NCI-H2227 treated with DMSO at 0.1 percent for 48 hours (cell line): ENCODE data around the gene LSM12.
A peak's percentile ranks its signal among the peaks of the same experiment; 100 is the strongest.
"Not testable (repeated sequence)": the region's sequence is repeated elsewhere in the genome, so short reads cannot be mapped to it uniquely, and the experiment has no call there.

Source experiments
- DNase-seq: peaks from one replicate; lab custom pipeline; 2025; lab: John Stamatoyannopoulos, UW

LSM12 gene

DNA sequence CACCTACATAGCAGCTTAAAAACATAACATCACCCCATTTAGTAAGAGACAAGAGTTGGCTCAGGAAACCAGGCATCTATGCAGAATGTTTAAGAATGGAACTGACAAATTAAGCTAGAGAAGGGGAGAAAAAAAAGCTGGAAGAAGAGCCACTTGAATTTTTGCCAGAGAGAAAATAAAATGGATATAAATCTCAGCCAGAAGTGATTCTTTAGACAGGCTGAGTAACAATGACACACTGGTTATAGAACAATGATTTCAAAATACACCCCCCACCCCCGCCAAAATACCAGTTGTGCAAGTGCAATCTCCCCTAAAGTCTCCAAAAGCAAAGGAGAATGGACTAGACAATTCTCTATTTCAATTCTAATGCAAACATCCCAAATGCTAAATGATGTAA, 22.4 kb downstream of the LSM12 start:
- DNase-seq = no peak

DNA sequence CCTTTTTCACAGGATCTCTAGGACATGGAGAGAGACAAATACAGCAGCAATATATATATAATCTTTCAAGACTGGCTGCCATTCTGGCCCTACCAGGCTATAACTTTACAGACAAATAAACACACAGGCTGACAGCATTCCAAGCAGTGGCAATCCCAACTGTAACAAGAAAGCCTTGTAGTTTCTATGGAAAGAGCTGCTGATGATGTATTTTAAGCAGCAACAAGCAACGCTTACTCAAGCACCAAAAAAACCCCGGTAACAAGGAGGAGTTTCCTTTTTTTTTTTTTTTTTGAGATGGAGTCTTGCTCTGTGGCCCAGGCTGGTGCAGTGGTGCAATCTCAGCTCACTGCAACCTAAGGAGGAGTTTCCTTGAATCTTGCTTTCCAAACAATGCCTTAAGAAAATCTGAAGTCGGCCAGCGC, 23.2 kb downstream of the LSM12 start:
- DNase-seq = no peak

- DNase-seq = no peak
Observed at GRCh38 chr17:44039829-44040635, 26.4 kb downstream of the LSM12 start.

GRCh38 chr17:44038604-44039011, 27.9 kb downstream of the LSM12 start:
- DNase-seq = peak; percentile 77

DNA sequence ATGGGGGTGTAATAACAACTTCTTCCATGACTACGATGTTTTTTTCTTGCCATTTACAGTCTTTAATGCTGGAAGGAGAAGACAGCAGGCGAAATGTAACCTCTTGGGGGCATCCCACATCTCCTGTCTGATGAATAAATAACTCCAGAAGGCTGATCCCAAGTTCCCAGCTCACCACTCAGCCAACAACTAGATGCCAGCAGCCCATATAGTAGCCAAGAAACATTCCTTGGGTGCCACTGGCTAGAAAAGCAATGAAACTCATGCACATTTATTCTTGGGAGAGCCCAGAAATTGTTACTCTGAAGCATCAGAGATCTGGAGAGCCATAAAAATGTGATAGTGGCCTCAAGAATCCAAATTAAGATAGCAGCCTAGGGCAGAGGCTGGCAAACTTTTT, 29.0 kb downstream of the LSM12 start:
- DNase-seq = no peak

GRCh38 chr17:44034688-44035087, 31.8 kb downstream of the LSM12 start:
- DNase-seq = not testable (repeated sequence)

DNA sequence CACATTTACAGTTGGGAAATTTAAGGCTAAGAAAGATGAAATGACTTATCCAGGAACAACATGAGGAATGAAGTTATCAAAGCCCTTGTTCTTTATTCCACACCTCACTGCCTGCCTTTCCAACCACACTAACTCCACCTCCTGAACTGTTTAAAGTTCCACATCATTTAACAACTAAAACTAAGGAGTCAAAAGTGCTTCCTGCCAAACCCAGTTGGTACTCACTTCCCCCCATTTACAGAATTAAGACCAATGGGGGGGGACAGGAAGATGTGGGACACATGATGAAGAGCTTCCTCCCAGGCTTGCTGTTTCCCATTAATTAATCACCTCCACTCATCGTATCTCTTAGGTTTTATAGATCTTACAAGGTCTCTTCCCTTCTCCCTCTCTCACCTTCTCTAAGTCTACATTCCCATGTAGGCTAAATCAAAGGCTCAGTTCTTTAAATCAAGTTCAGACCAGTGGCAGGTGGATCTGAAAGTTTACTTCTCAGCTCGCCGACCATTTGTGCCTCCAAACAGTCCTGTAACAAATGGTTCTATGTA, 32.5 kb downstream of the LSM12 start:
- DNase-seq = no peak

DNA sequence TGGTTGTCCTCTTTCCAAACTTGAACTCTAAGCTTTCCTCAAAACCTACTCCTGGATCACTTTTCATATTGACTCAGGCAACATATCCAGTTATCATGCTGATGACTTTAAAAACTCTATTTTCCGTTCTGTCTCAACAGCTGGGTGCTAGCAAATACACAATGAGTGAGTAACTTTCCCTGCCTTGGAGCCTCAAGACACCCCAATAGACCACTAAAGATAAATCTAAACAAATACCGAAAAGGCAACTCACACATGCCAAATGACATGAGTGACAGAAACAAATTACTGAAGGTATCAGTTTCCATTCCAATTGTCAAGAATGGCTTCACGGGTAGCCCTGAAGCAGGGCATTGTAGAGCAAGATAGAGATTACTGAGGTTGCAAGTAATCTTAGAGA, 36.0 kb downstream of the LSM12 start:
- no peak for DNase-seq

DNA sequence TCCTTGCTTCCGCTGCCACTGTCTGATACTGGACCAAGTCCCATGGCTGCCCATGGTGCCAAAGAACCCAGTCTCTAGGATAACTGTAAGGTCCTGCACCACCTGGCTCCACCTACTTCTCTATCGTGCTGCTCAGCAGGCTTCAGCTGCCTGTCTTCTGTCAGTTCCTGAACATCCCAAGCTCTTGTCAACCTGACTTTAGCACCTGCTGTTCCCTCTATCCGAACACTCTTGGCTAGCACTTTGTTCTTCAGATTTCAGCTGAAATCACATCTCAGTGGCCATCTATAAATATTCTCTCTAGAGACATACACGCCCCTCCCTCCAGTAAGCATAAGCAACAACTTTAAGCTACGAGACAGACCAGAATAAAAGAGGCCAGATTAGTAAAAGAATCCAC, 36.7 kb downstream of the LSM12 start:
- no peak for DNase-seq

DNA sequence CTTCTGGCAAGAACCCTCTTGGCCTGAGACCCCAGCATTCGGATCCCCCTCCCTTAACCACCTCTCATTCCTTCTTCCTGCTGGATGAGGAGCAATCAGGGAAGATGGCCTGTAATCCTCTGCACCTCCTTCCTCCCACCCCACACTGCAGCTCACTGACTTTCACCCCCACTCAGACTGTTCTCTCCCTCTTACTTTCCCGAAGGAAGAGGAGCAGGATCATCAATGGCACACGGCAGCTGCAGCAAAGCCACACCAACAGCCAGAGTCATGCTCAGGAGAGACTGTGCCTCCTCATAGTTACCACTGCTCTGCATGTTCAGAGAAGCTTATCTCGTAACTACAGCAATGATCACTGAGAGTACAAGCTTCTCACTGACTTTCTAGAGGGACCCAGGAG, 41.6 kb downstream of the LSM12 start:
- no peak for DNase-seq

GRCh38 chr17:44024271-44024663, 42.2 kb downstream of the LSM12 start:
- no peak for DNase-seq

DNA sequence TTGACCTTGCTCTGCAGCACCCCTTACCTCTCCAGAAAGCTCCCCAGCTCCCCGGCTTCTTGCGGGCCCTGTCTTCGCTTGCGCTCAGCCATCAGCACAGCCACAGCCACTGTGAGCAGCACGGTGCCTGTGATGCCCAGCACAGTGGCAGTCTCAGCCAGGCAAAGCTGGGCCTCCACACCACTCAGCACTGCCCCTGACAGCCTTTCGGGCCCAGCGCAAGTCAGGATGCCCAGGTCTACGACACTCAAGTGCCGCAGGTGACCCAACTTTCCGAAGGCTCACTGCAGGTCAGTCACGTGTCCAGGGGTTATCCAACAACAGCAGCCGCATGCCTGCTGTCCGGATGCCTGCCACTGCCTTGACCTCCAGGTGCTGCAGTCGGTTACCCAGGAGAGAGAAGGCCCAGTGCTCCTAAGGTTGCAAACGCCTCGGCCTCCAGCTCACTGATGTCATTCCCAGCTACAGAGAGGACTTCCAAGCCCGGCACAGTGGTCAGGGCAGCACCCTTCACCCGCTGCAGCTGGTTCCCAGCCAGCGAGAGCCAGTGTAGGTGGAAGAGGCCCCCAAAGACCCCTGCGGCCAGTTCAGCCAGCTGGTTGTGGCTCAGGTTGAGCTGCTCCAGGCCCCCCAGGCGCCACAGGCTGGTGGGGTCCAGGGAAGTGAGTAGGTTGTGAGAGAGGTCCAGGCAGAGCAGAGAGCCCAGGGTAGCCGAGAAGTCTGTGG, 42.8 kb downstream of the LSM12 start:
- no peak for DNase-seq

DNA sequence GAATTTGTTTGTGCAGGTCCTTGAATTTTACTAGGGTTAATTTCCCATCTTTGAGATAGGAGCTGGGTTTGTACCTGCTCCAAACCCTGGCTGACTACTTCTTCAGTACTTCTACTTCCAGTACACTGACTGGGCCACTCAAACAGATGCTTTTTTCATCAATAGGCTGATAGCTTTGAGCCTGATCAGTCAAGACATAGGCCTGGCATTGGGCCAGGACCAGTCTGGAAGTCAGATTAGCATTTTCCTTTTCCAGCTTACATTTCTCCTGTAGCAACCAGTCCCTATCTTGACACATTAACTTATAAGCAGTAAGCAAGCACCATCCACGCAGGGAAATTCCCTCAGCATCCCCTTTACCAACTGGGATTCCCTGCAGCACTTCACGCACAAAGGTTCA, 44.2 kb downstream of the LSM12 start:
- no peak for DNase-seq

DNA sequence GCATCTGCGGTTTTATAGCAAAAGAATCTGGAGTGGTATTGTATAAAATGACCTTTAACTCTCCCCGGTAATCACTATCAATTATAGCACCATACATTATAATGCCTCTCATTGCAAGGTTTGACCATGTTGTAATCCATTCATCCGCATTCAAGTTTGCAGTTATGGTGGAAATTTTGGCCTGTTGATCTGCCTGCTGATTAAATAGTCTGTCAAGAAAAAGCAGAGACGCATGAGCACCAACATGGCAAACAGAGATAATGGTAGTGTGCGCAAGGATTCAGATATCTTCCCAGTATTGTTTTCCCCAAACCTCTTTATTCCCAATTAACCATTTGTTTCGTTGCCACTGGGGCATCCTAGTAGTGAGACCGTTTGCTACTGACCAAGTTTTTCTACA, 45.2 kb downstream of the LSM12 start:
- DNase-seq = not testable (repeated sequence)

GRCh38 chr17:44014437-44015172, 51.9 kb downstream of the LSM12 start, which contains the start of gene TMEM101:
TSS of gene TMEM101 (minus strand) at chr17:44014963. CDS start at chr17:44014952, 11 bp downstream.
- peak; percentile 94 for DNase-seq

- peak; percentile 19 for DNase-seq
Observed at GRCh38 chr17:44014133-44014436, 52.4 kb downstream of the LSM12 start.

DNA sequence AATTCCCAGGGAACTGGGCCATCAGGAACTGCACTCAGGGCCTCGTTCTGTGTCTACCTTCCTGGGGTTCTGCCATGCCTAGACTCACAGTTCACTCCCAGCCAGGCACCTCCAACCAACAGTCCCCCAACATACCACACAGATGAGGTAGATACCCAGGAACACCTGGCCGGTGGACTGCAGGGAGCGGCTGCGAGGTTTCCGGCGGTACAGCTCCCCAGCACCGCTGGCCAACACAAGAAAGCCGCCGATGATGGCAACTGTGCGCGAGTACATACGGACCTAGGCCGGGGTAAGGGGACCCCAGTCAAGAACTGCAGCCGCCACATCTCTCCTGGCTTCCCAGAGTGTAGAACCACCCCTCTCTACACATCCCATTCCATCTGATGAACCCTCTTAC, 53.6 kb downstream of the LSM12 start:
- DNase-seq = no peak

- no peak for DNase-seq
Observed at GRCh38 chr17:44012391-44012790, 54.1 kb downstream of the LSM12 start.

DNA sequence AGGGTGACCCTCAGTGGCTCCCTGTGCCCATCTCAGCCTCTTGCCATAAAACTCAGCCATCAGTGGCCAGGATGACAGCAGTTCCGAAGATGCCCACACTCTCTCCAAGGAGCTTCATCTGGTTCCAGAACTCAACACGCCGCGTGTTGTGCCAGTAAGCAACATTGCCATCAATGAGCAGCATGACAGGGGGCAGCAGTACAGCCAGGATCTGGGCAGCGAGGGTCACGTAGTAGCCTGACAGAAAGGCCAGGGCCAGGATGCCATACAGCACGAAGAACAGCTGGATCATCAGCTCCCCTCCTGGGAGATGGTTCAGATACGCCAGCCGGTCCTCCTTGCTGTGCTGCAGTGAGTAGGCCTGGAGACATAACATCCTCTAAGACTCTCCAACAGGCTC, 54.6 kb downstream of the LSM12 start:
- DNase-seq = no peak

GRCh38 chr17:44010966-44011647, 55.4 kb downstream of the LSM12 start:
- DNase-seq = no peak

- no peak for DNase-seq
Observed at GRCh38 chr17:44008205-44008909, 58.1 kb downstream of the LSM12 start.
